ENCODE results near the gene ESRRG. TPM values are rescaled to one million over a fixed set of nuclear protein-coding genes. Genes with fewer than 3 reads are reported as not detected.
"Not testable (repeated sequence)": the region's sequence is repeated elsewhere in the genome, so short reads cannot be mapped to it uniquely, and the experiment has no call there.

The ESRRG gene
- total RNA-seq, 2 donors from 2014 or later, result not detected

DNA sequence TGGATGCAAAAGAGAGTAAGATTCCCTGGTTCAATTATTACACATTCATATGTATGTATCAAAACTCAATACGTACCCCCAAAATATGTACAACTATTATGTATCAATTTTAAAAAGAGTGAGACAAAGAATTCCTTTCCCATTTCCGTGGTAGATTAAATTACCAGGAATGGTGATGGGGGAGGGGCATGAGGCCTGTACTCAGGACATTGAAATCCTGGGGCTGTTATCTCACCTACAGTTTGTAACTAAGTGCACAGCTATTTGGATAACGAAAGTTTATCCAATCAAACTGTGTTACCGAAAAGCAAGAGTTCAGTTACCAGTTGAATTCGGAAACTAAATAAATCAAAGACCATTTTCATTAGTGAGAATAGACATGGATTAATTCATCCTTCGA is 8.3 kb upstream of the ESRRG start:
- H3K4me1 Mint-ChIP-seq, result no peaks in the 10 kb centered on the region

DNA sequence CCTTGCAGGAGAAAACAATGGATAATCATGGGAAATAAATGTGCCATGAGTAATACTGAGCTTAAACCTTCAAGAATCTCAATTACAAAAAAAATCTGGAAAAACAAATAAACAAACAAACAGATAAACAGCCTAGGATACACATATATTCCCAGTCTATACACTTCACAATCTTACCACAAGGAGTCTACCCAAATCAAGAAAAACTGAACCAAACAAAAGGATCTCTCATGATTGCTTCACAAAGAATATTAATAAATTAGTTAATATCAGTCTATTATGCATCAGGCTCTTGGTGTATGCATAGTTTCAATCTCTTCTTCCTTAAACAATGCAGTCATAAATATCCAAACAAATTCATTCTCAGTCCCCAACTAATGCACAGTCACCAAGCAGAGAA is 3.2 kb upstream of the ESRRG start:
- Mint-ChIP-seq H3K36me3 (ENCODE audit: low read depth) (no peaks in the 10 kb centered on the region), H3K27me3 (peaks cover 7% of the 10 kb centered on the region), H3K4me1 (no peaks in the 10 kb centered on the region), H3K27ac (no peak overlapping the region), H3K4me3 (no peak overlapping the region)
- no peaks in the 10 kb centered on the region for H3K9me3 ChIP-seq (ENCODE audit: control insufficient read depth, low read length, poor library complexity, severe bottlenecking)
- ATAC-seq (no peak), DNase-seq (no peak)

More for the DNA sequence above, 8.3 kb upstream of the ESRRG start:
- H3K9me3 ChIP-seq (ENCODE audit: control insufficient read depth, low read length, poor library complexity, severe bottlenecking), result no peaks in the 10 kb centered on the region
- H3K36me3 Mint-ChIP-seq (ENCODE audit: low read depth), result no peaks in the 10 kb centered on the region
- H3K4me3 Mint-ChIP-seq, result no peak overlapping the region
- no peak overlapping the region for H3K27ac Mint-ChIP-seq
- DNase-seq, result no peak
- no peak for ATAC-seq
- no peaks in the 10 kb centered on the region for H3K27me3 Mint-ChIP-seq

DNA sequence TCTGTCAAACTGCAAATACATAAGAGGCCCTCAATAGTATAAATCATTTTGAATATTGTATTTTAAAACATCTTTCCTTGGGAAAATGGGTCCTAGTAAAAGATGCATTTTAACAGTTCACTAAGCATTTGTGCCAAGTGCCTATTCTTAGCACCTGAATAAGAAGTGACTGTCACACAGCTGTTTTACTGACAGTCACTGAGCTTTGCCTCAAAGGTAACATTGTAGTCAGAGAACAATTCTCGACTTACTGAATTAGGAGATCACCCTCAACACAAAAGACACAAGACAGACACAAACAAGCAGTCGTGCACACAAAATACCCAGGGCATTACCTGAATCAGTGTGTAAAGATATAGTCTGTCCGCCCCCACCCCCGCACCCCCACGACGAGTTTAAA is 408 bp downstream of the ESRRG start:
- Mint-ChIP-seq H3K36me3 (ENCODE audit: low read depth) (no peaks in the 10 kb centered on the region), H3K27ac (no peak overlapping the region), H3K4me1 (no peaks in the 10 kb centered on the region), H3K27me3 (peaks cover 7% of the 10 kb centered on the region), H3K4me3 (no peak overlapping the region)
- ATAC-seq (no peak), DNase-seq (no peak)
- H3K9me3 ChIP-seq (ENCODE audit: control insufficient read depth, low read length, poor library complexity, severe bottlenecking), result no peaks in the 10 kb centered on the region

DNA sequence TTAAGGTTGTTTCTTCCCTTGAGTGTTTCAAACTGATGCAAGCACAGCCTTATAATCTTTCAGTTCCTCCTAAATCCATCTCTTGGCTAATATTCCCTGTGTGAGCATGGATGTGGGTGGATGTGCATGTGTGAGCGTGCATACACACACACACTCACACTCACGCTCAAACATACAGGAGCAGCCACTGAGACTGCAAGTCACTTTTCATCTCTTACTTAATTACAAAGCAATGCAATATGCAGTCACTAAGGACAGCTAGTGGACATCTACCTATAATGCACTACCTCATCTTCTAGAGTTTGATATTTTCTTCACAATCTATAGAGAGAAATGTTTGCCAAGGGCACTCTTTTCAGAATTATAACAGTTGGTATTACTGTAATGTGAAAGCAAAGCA is 1.4 kb downstream of the ESRRG start:
- Mint-ChIP-seq H3K27me3 (peaks cover 7% of the 10 kb centered on the region), H3K4me3 (no peak overlapping the region), H3K4me1 (no peaks in the 10 kb centered on the region), H3K36me3 (ENCODE audit: low read depth) (no peaks in the 10 kb centered on the region), H3K27ac (no peak overlapping the region)
- ATAC-seq, result no peak
- no peaks in the 10 kb centered on the region for H3K9me3 ChIP-seq (ENCODE audit: control insufficient read depth, low read length, poor library complexity, severe bottlenecking)
- no peak for DNase-seq

DNA sequence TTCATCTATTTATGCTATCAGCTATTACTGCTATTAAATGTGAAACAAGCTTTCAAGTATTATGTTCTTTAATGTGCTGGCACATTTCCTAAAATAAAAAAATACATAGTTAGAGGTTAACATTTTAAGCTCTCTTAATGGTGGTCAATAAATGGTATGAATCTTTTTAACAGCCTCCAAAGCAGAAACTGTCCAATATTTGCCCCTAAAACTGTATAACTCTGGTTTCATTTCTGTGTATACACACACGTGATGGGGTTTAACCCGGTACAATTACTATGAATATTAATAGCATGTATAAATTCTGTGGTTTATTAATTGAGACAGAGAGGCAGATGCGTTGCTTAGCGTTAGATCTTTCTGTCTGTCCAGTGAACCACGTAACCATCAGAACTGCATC is 2.2 kb downstream of the ESRRG start:
- ATAC-seq (no peak), DNase-seq (no peak)
- no peaks in the 10 kb centered on the region for H3K9me3 ChIP-seq (ENCODE audit: control insufficient read depth, low read length, poor library complexity, severe bottlenecking)
- Mint-ChIP-seq H3K4me1 (no peaks in the 10 kb centered on the region), H3K27me3 (peaks cover 7% of the 10 kb centered on the region), H3K36me3 (ENCODE audit: low read depth) (no peaks in the 10 kb centered on the region), H3K27ac (no peak overlapping the region), H3K4me3 (no peak overlapping the region)

DNA sequence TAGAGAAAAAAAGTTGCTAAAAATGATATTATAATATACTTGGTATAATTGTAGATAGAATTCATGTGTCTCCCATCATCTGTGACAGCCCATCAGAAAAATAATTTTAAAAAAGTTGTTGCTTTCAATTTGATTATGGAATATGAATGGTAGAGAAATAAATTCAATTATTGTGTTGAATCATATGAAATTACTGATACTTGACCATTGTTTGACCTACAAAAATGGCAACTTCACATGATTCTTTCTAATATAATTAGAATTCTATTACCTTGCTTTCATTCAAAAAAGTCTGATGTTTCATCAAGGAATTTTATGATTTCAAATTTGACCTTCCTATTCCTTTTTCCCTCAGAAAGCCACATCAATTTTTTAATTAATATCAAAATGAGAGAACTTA is 11.5 kb downstream of the ESRRG start:
- H3K9me3 ChIP-seq (ENCODE audit: control insufficient read depth, low read length, poor library complexity, severe bottlenecking), result no peaks in the 10 kb centered on the region
- no peaks in the 10 kb centered on the region for H3K27me3 Mint-ChIP-seq
- H3K27ac Mint-ChIP-seq, result no peak overlapping the region
- no peak overlapping the region for H3K4me3 Mint-ChIP-seq
- no peaks in the 10 kb centered on the region for H3K4me1 Mint-ChIP-seq
- H3K36me3 Mint-ChIP-seq (ENCODE audit: low read depth), result no peaks in the 10 kb centered on the region
- DNase-seq (no peak), ATAC-seq (no peak)

DNA sequence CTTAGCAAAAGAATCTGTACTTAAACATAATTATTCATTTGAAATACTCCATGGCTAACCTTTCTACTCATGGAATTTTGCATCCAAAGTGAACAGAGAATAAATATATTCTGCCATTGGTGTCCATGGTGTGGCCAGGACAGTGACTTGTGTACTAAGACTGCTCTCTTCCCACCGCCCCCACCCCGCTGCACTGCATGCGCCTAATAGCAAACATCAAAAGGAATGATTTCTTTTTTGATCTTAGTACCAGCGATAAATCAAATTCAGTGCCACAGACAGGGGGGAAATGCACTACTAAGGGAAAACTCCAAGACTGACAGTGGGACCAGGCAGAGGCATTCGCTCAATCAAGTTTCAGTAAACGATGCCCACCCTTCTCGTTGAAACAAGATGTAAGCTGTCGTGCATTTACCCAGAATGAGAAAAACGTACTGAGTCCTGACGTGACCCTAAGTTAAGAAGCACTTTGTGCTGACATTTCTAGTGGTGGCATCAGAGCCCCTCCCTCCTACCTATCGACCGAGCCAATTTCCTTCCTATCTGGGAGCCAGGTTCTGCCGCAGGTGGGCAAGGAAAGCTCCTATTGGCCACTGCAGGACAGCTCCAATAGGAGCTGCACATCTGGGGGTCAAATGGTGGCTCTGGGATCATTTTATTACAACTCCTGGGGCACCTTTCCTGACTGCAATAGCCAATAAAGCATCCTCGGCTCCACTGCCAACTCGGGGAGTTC is 12.5 kb downstream of the ESRRG start:
- no peak for ATAC-seq
- Mint-ChIP-seq H3K27me3 (no peaks in the 10 kb centered on the region), H3K27ac (no peak overlapping the region), H3K36me3 (ENCODE audit: low read depth) (no peaks in the 10 kb centered on the region), H3K4me1 (no peaks in the 10 kb centered on the region), H3K4me3 (no peak overlapping the region)
- no peak for DNase-seq
- no peaks in the 10 kb centered on the region for H3K9me3 ChIP-seq (ENCODE audit: control insufficient read depth, low read length, poor library complexity, severe bottlenecking)

DNA sequence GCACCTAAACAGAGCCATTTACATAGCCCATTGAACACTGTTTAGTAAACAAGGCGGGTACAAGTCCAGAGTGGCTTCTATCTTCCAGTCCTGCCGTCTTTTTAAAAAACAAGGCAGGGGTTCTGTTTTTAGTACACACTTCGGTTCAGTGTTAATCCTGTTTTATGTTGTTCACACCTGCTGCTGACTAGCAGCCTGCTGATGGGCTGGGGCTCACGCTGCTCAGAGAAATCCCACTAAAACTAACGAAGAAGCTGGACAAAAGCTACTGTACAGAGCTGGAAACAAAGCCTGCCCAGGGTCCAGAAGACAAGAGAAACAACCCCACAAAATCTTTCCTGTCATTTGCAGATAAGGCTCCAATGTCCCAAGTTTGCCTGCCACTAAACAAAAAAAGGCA is 13.2 kb downstream of the ESRRG start:
- H3K4me1 Mint-ChIP-seq, result no peaks in the 10 kb centered on the region
- H3K4me3 Mint-ChIP-seq, result no peak overlapping the region
- H3K27me3 Mint-ChIP-seq, result no peaks in the 10 kb centered on the region
- no peak overlapping the region for H3K27ac Mint-ChIP-seq
- no peak for ATAC-seq
- no peak for DNase-seq
- no peaks in the 10 kb centered on the region for H3K36me3 Mint-ChIP-seq (ENCODE audit: low read depth)
- no peaks in the 10 kb centered on the region for H3K9me3 ChIP-seq (ENCODE audit: control insufficient read depth, low read length, poor library complexity, severe bottlenecking)

DNA sequence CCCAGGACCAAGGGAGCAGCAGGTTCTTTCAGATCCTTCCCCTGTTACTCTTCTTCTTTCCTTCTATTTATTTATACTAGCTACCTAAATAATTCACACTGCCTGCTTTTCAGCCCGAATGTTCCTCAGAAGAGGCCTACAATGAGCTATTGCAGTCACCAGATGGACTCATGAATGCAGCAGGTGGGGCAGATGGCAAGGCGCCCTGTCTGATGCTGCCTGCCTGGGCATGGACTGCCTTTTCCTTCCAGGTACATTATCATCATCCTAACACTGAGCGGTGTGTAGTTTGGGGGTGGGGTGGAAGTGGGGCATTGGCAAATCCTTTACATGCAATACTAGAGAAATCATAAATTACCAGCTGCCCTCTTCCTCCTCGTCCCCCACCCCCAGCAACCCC is 17.6 kb downstream of the ESRRG start:
- Mint-ChIP-seq H3K4me3 (no peak overlapping the region), H3K27ac (no peak overlapping the region), H3K36me3 (ENCODE audit: low read depth) (no peaks in the 10 kb centered on the region), H3K27me3 (no peaks in the 10 kb centered on the region), H3K4me1 (no peaks in the 10 kb centered on the region)
- no peak for DNase-seq
- H3K9me3 ChIP-seq (ENCODE audit: control insufficient read depth, low read length, poor library complexity, severe bottlenecking), result no peaks in the 10 kb centered on the region
- ATAC-seq, result no peak

DNA sequence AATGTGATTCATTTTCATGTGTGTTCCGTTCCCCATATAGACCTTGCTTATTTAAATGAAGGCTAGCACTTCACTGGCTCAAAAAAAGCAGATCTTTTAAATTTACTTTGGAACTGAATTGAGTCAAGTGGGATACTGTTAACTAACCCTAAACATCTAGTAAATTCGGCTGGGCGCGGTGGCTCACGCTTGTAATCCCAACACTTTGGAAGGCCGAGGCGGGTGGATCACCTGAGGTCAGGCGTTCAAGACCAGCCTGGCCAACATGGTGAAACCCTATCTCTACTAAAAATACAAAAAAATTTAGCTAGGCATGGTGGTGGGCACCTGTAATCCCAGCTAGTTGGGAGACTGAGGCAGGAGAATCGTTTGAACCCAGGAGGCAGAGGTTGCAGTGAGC is 19.2 kb downstream of the ESRRG start:
- H3K36me3 Mint-ChIP-seq (ENCODE audit: low read depth); H3K4me3 Mint-ChIP-seq: not testable (repeated sequence)

DNA sequence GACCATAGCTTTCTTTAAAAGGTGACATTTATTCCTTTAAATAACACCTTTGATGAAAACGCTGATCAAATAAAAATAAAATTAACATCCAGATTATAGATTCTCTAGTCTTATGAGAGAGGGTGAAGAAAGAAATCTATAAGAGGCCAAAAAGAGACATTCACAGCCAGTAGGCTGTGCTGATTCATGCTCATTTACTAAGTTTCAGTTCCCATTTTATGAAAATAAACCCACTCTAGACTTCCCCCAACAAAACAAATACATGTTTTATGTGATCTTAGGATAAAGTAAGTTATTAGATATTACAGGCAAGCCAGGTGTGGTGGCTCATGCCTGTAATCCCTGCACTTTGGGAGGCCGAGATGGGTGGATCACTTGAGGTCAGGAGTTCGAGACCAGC is 21.1 kb downstream of the ESRRG start:
- Mint-ChIP-seq H3K36me3 (ENCODE audit: low read depth) (no peaks in the 10 kb centered on the region), H3K27me3 (no peaks in the 10 kb centered on the region), H3K27ac (no peak overlapping the region), H3K4me3 (no peak overlapping the region), H3K4me1 (no peaks in the 10 kb centered on the region)
- ATAC-seq (no peak), DNase-seq (no peak)
- H3K9me3 ChIP-seq (ENCODE audit: control insufficient read depth, low read length, poor library complexity, severe bottlenecking), result no peaks in the 10 kb centered on the region

More for the DNA sequence above, 19.2 kb downstream of the ESRRG start:
- not testable (repeated sequence) for DNase-seq; H3K4me1 Mint-ChIP-seq; H3K9me3 ChIP-seq (ENCODE audit: control insufficient read depth, low read length, poor library complexity, severe bottlenecking); ATAC-seq; H3K27me3 Mint-ChIP-seq; H3K27ac Mint-ChIP-seq

DNA sequence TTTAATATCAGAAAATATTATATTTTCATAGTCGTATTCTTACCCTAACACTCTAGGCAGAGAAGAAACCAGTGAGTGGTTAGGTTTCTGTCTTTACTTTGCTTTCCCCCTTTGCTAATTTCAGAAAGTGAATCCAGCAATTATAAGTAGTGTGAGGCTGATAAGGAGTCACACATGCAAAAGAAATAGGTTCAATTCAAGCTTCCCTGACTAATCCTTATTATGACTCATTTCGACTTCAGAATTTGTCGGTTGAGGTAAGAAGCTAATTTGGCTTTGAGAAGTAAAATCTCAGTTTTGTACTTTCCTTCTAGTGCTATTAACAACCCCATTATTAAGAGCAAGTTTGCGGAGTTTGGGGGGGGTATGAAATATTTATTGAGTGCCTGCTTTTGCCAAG is 22.4 kb downstream of the ESRRG start:
- DNase-seq, result no peak
- H3K4me1 Mint-ChIP-seq, result no peaks in the 10 kb centered on the region
- H3K36me3 Mint-ChIP-seq (ENCODE audit: low read depth), result no peaks in the 10 kb centered on the region
- no peak for ATAC-seq
- no peaks in the 10 kb centered on the region for H3K9me3 ChIP-seq (ENCODE audit: control insufficient read depth, low read length, poor library complexity, severe bottlenecking)
- H3K27me3 Mint-ChIP-seq, result no peaks in the 10 kb centered on the region
- no peak overlapping the region for H3K27ac Mint-ChIP-seq
- H3K4me3 Mint-ChIP-seq, result no peak overlapping the region

DNA sequence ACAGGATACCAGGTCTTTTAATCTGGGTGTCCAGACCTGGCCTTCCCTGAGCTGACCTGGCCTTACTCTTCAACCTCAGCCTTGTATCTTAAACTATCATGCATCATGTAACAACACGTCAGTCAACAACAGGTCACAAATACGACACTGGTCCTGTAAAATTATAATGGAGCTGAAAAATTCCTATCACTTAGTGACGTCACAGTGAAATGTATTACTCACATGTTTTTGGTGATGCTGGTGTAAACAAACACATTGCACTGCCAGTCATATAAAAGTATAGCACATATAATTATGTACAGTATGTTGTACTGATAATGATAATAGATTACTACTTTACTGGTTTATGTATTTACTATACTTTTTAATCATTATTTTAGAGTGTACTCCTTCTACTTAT is 31.5 kb downstream of the ESRRG start:
- Mint-ChIP-seq H3K27ac (no peak overlapping the region), H3K4me3 (no peak overlapping the region), H3K36me3 (ENCODE audit: low read depth) (no peaks in the 10 kb centered on the region), H3K27me3 (no peaks in the 10 kb centered on the region), H3K4me1 (no peaks in the 10 kb centered on the region)
- no peak for DNase-seq
- no peak for ATAC-seq
- H3K9me3 ChIP-seq (ENCODE audit: control insufficient read depth, low read length, poor library complexity, severe bottlenecking), result no peaks in the 10 kb centered on the region

DNA sequence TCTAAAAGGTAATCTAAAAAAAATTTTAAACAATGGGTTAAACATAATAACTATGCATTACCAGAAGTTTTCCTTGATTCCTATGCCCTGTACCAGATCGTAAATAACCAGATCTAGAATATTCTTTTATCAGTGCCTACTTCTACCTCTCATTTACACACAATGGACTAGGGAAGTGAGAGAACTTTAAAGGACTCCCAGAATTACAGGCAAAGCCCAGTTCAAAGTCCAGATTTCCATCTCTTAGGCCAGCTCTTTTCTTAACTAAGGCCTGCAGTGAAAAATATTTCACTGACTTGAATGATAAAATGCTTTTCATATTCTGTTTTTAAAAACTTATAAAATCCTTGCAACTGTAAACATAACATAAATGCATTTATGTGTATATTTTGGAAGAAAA is 32.6 kb downstream of the ESRRG start:
- H3K4me3 Mint-ChIP-seq, result no peak overlapping the region
- H3K36me3 Mint-ChIP-seq (ENCODE audit: low read depth), result no peaks in the 10 kb centered on the region
- H3K27me3 Mint-ChIP-seq, result no peaks in the 10 kb centered on the region
- no peaks in the 10 kb centered on the region for H3K9me3 ChIP-seq (ENCODE audit: control insufficient read depth, low read length, poor library complexity, severe bottlenecking)
- ATAC-seq (no peak), DNase-seq (no peak)
- no peak overlapping the region for H3K27ac Mint-ChIP-seq
- no peaks in the 10 kb centered on the region for H3K4me1 Mint-ChIP-seq

All from T-helper 17 cell (primary cell).